IMR-90 (cell line): Measurements from ENCODE around the gene BBS5. TPM values are rescaled to one million over a fixed set of nuclear protein-coding genes. Genes with fewer than 3 reads are reported as not detected.

Source experiments
- ATAC-seq: fragments of 200-7000 bp; cut with Tn5 transposase; 2 replicates; pipeline ENCODE4 v1.9.1; 2020; ENCODE audit warnings: low read depth, mild to moderate bottlenecking, moderate library complexity
- BruUV-seq: library from RNA; stranded (reverse); fragments of 400-500 nt; replicated peaks from 2 replicates; lab custom pipeline; 2021; lab: Mats Ljungman, UMichigan
- CTCF ChIA-PET: fragments of 300-600 bp; formaldehyde crosslinking; extraction: SDS; loops from one replicate; lab custom pipeline; 2021; ENCODE audit warnings: antibody characterized with exemption; lab: Yijun Ruan, JAX
- POLR2A ChIA-PET: fragments of 300-600 bp; sonication (Branson Sonifier 250); formaldehyde crosslinking; loops from one replicate; lab custom pipeline; 2022; ENCODE audit warnings: antibody characterized with exemption; ENCODE audit not compliant: unreplicated experiment; lab: Charles Lee
- DNase-seq: peaks from one replicate; pipeline ENCODE4 v3.0.0; 2013
- H2AFZ ChIP-seq: replicated peaks from 2 replicates; pipeline ENCODE3; 2013; ENCODE audit warnings: low read length, mild to moderate bottlenecking; ENCODE audit not compliant: poor library complexity
- H2AK5ac ChIP-seq: 2 replicates; pipeline ENCODE4 v1.6.1; 2013; ENCODE audit warnings: low read depth, low read length, inconsistent platforms
- H2AK9ac ChIP-seq: replicated peaks from 2 replicates; pipeline ENCODE3; 2013; ENCODE audit warnings: mild to moderate bottlenecking, low read depth, low read length, moderate library complexity; ENCODE audit not compliant: poor library complexity
- H2BK120ac ChIP-seq: 2 replicates; pipeline ENCODE4 v1.6.1; 2013; ENCODE audit warnings: low read depth, low read length, inconsistent platforms
- H2BK15ac ChIP-seq: 3 replicates; pipeline ENCODE4 v1.6.1; 2013; ENCODE audit warnings: low read depth, low read length, inconsistent platforms
- H2BK20ac ChIP-seq: 2 replicates; pipeline ENCODE4 v1.6.1; 2013; ENCODE audit warnings: low read depth, mild to moderate bottlenecking, inconsistent platforms, low read length, moderate library complexity
- H2BK5ac ChIP-seq: 2 replicates; pipeline ENCODE4 v1.6.1; 2013; ENCODE audit warnings: mild to moderate bottlenecking, low read depth, low read length, inconsistent platforms; ENCODE audit not compliant: poor library complexity, severe bottlenecking
- H3K14ac ChIP-seq: replicated peaks from 2 replicates; pipeline ENCODE4 v1.6.1; 2013; ENCODE audit warnings: low read depth, low read length, inconsistent platforms
- H3K18ac ChIP-seq: 2 replicates; pipeline ENCODE4 v1.6.1; 2013; ENCODE audit warnings: low read depth, low read length, control low read depth
- H3K23ac ChIP-seq: 2 replicates; pipeline ENCODE4 v1.6.1; 2013; ENCODE audit warnings: low read depth, low read length, inconsistent platforms
- H3K27ac ChIP-seq: 2 replicates; pipeline ENCODE4 v1.5.1; 2013; ENCODE audit warnings: mild to moderate bottlenecking, control low read depth, low read length; ENCODE audit not compliant: insufficient read depth
- H3K27me3 ChIP-seq: 2 replicates; pipeline ENCODE4 v1.6.1; 2013; ENCODE audit warnings: low read length; ENCODE audit not compliant: control insufficient read depth, insufficient read depth
- H3K36me3 ChIP-seq: 2 replicates; pipeline ENCODE4 v1.6.1; 2013; ENCODE audit warnings: low read length, mixed read lengths; ENCODE audit not compliant: control insufficient read depth, insufficient read depth
- H3K4ac ChIP-seq: 2 replicates; pipeline ENCODE4 v1.6.1; 2013; ENCODE audit warnings: low read depth, low read length, inconsistent platforms
- H3K4me1 ChIP-seq: 2 replicates; pipeline ENCODE4 v1.6.1; 2013; ENCODE audit warnings: low read length, mixed read lengths; ENCODE audit not compliant: control insufficient read depth, insufficient read depth
- H3K4me2 ChIP-seq: 2 replicates; pipeline ENCODE4 v1.6.1; 2013; ENCODE audit warnings: low read depth, mild to moderate bottlenecking, control low read depth, low read length, moderate library complexity
- H3K4me3 ChIP-seq: 2 replicates; pipeline ENCODE4 v1.5.1; 2013; ENCODE audit warnings: low read depth, mild to moderate bottlenecking, control low read depth, low read length, moderate library complexity; ENCODE audit not compliant: insufficient read depth
- H3K56ac ChIP-seq: 2 replicates; pipeline ENCODE4 v1.6.1; 2013; ENCODE audit warnings: low read length, inconsistent platforms; ENCODE audit not compliant: insufficient read depth; ENCODE audit errors: extremely low read depth
- H3K79me1 ChIP-seq, 2 experiments: 2 replicates each; pipeline ENCODE4 v1.6.1; 2013; ENCODE audit warnings: low read length in 2 of 2, inconsistent platforms in 1 of 2, low read depth in 1 of 2
- H3K9ac ChIP-seq: 2 replicates; pipeline ENCODE4 v1.6.1; 2013; ENCODE audit warnings: low read depth, low read length, control low read depth
- H3K9me1 ChIP-seq: 2 replicates; pipeline ENCODE4 v1.6.1; 2013; ENCODE audit warnings: low read length, inconsistent platforms; ENCODE audit not compliant: insufficient read depth
- H3K9me3 ChIP-seq: 2 replicates; pipeline ENCODE4 v1.6.1; 2013; ENCODE audit warnings: low read length; ENCODE audit not compliant: control insufficient read depth, insufficient read depth
- H4K20me1 ChIP-seq: 2 replicates; pipeline ENCODE4 v1.6.1; 2013; ENCODE audit warnings: low read length, inconsistent platforms; ENCODE audit not compliant: insufficient read depth
- H4K5ac ChIP-seq: 2 replicates; pipeline ENCODE4 v1.6.1; 2013; ENCODE audit warnings: mild to moderate bottlenecking, low read depth, low read length, control low read depth
- H4K8ac ChIP-seq, 2 experiments: 2 replicates each; pipeline ENCODE4 v1.6.1; 2013; ENCODE audit warnings: low read depth in 2 of 2, low read length in 2 of 2, control low read depth in 1 of 2, inconsistent platforms in 1 of 2
- H4K91ac ChIP-seq: 2 replicates; pipeline ENCODE4 v1.6.1; 2013; ENCODE audit warnings: low read depth, low read length, inconsistent platforms; ENCODE audit not compliant: insufficient read depth
- BHLHE40 ChIP-seq: fragments of 150-350 bp; IDR thresholded peaks from 2 replicates; pipeline ENCODE4 v1.6.1; 2016; ENCODE audit warnings: mild to moderate bottlenecking, low read depth, low read length
- CEBPB ChIP-seq: IDR thresholded peaks from 2 replicates; pipeline ENCODE4 v1.6.1; 2012; ENCODE audit warnings: low read depth, low read length, improper control_type of control experiment
- CHD1 ChIP-seq: IDR thresholded peaks from 2 replicates; pipeline ENCODE4 v1.6.1; 2012; ENCODE audit warnings: low read depth, low read length, improper control_type of control experiment
- FOS ChIP-seq: fragments of 150-350 bp; IDR thresholded peaks from 2 replicates; pipeline ENCODE4 v1.6.1; 2016; ENCODE audit warnings: low read depth, low read length
- MAFK ChIP-seq: IDR thresholded peaks from 2 replicates; pipeline ENCODE4 v1.6.1; 2012; ENCODE audit warnings: low read depth, low read length, improper control_type of control experiment
- MAZ ChIP-seq: IDR thresholded peaks from 2 replicates; pipeline ENCODE4 v1.6.1; 2012; ENCODE audit warnings: low read depth, mild to moderate bottlenecking, low read length, improper control_type of control experiment, moderate library complexity, borderline replicate concordance
- MXI1 ChIP-seq: IDR thresholded peaks from 2 replicates; pipeline ENCODE4 v1.6.1; 2012; ENCODE audit warnings: low read depth, mild to moderate bottlenecking, low read length, moderate library complexity, borderline replicate concordance
- NFE2L2 ChIP-seq: fragments of 150-350 bp; IDR thresholded peaks from 2 replicates; pipeline ENCODE4 v1.6.1; 2016; ENCODE audit warnings: low read depth, mild to moderate bottlenecking, low read length
- POLR2A ChIP-seq: IDR thresholded peaks from 2 replicates; pipeline ENCODE4 v1.6.1; 2012; ENCODE audit warnings: mild to moderate bottlenecking, low read depth, low read length
- RAD21 ChIP-seq: IDR thresholded peaks from 2 replicates; pipeline ENCODE4 v1.6.1; 2012; ENCODE audit warnings: low read length, improper control_type of control experiment
- RCOR1 ChIP-seq: IDR thresholded peaks from 2 replicates; pipeline ENCODE4 v1.6.1; 2012; ENCODE audit warnings: mild to moderate bottlenecking, low read length, improper control_type of control experiment; ENCODE audit not compliant: insufficient replicate concordance
- RFX5 ChIP-seq: IDR thresholded peaks from 2 replicates; pipeline ENCODE4 v1.8.0; 2012; ENCODE audit warnings: low read depth, mild to moderate bottlenecking, low read length, moderate library complexity
- SMC3 ChIP-seq: fragments of 150-350 bp; IDR thresholded peaks from 2 replicates; pipeline ENCODE4 v1.6.1; 2016; ENCODE audit warnings: low read depth, mild to moderate bottlenecking, antibody characterized with exemption, low read length, moderate library complexity
- USF2 ChIP-seq: fragments of 150-350 bp; IDR thresholded peaks from 2 replicates; pipeline ENCODE4 v1.6.1; 2017; ENCODE audit warnings: mild to moderate bottlenecking, antibody characterized with exemption, low read length, low read depth
- WGBS, 2 experiments: methylation state at CpG; one replicate each; pipeline versions ENCODE4 v1.1.5 to v1.1.7; 2013; ENCODE audit warnings: missing lambda C conversion rate in 2 of 2; ENCODE audit not compliant: insufficient read length in 1 of 2; ENCODE audit errors: extremely low coverage in 2 of 2; 5-methylcytosine and 5-hydroxymethylcytosine counted together
- dilution Hi-C: fragments of 300-500 bp; cut with HindIII; formaldehyde crosslinking; loops from one replicate; pipeline ENCODE4 v1.14.3; 2018; ENCODE audit warnings: low sequenced_read_pairs; ENCODE audit not compliant: unreplicated experiment
- in situ Hi-C: fragments of 300-500 bp; cut with MboI; formaldehyde crosslinking; loops from 3 replicates; pipeline ENCODE4 v1.14.3; 2019; ENCODE audit warnings: low sequenced_read_pairs, inconsistent platforms, mixed read lengths
- intact Hi-C: fragments of 100-400 bp; cut with micrococcal nuclease; formaldehyde crosslinking; loops from 2 replicates; pipeline ENCODE4 v1.10.0; 2022
- polyA plus RNA-seq, 3 experiments: library from polyadenylated mRNA; depleted of rRNA; stranded (reverse); fragments of >200 nt; gene quantifications; 2 replicates each; pipeline ENCODE4 v1.2.3, GENCODE V29; 2012; ENCODE audit warnings: low replicate concordance in 1 of 3
- total RNA-seq: library from RNA; depleted of rRNA; stranded (reverse); fragments of >200 nt; gene quantifications from 2 replicates; pipeline ENCODE4 v1.2.3, GENCODE V29; 2012
- TF ChIP-seq, protein P1 (sequence below): fragments of 150-350 bp; IDR thresholded peaks from 2 replicates; pipeline ENCODE4 v1.6.1; 2016; ENCODE audit warnings: low read depth, mild to moderate bottlenecking, low read length, moderate library complexity, borderline replicate concordance
- TF ChIP-seq, protein P2 (sequence below): conservative IDR thresholded peaks from 2 replicates; pipeline ENCODE4 v1.5.1; 2012; ENCODE audit warnings: mild to moderate bottlenecking, low read depth, low read length, improper control_type of control experiment

Gene BBS5
- total and polyA plus RNA-seq, 2 of the 4 experiments (the other 2 are of a cell fraction) = 1.4 to 4.1 TPM

DNA sequence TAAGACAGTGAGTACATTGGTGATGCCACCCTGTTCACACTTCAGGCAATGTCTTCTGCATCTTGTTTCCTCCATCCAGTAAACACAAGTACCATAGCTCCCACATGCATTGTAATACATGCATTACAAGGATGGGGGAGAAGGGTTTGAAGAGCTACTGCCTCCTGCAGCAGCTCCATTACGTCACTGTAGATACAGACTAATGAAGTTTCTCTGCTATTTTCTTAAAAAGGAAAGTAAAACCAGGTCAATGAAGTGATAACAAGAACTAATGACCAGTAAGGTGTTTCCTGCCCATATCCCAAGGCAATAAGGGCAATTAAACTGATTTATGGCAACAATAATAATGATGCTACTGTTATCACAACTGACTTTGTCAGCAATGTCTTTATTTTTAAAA is 18.2 kb upstream of the BBS5 start:
- Histone ChIP-seq H3K23ac (no peak overlapping the region), H3K14ac (no peak overlapping the region; the same call in 1 of the 2 replicates), H2AK9ac (no peak overlapping the region), H3K56ac (no peak overlapping the region), H3K4me3 (no peak overlapping the region), H3K27ac (no peak overlapping the region), H4K91ac (no peak overlapping the region), H3K9ac (no peak overlapping the region), H2BK20ac (no peak overlapping the region), H4K5ac (no peak overlapping the region), H3K79me1 (no peaks in the 10 kb centered on the region), H2AFZ (no peak overlapping the region), H2BK120ac (no peak overlapping the region), H2AK5ac (no peak overlapping the region), H3K9me1 (peaks cover 4% of the 10 kb centered on the region; the same call in 1 of the 2 replicates), H4K8ac (0 out of 4 replicates have a peak overlapping the region, but pooled peaks of 1 of the 2 experiments have one; percentile 10), H2BK5ac (no peak overlapping the region), H3K4me2 (no peak overlapping the region), H3K36me3 (no peaks in the 10 kb centered on the region), H3K9me3 (no peaks in the 10 kb centered on the region), H3K18ac (no peak overlapping the region), H3K4me1 (peaks cover 10% of the 10 kb centered on the region), H3K4ac (no peak overlapping the region), H3K27me3 (no peaks in the 10 kb centered on the region), H2BK15ac (no peak overlapping the region), H4K20me1 (no peaks in the 10 kb centered on the region)
- in situ Hi-C loops = no loop called here
- dilution Hi-C loops = no loop called here
- intact Hi-C loops = no loop called here
- ChIA-PET POLR2A (interaction anchor here (0.6 kb wide), 1 partner anchor 1310 kb away, joined by 4 read pairs; no protein-coding TSS in a partner anchor), CTCF (interaction anchor here (1.4 kb wide), 1 partner anchor 9 kb away, joined by 4 read pairs; no protein-coding TSS in a partner anchor)
- no peak for TF ChIP-seq FOS
- TF ChIP-seq, protein P1, sequence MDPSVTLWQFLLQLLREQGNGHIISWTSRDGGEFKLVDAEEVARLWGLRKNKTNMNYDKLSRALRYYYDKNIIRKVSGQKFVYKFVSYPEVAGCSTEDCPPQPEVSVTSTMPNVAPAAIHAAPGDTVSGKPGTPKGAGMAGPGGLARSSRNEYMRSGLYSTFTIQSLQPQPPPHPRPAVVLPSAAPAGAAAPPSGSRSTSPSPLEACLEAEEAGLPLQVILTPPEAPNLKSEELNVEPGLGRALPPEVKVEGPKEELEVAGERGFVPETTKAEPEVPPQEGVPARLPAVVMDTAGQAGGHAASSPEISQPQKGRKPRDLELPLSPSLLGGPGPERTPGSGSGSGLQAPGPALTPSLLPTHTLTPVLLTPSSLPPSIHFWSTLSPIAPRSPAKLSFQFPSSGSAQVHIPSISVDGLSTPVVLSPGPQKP = no peak
- TF ChIP-seq MXI1 = no peak
- TF ChIP-seq POLR2A = no peak
- no peak for TF ChIP-seq SMC3
- no peak for TF ChIP-seq NFE2L2
- TF ChIP-seq BHLHE40 = no peak
- TF ChIP-seq MAZ = no peak
- no peak for TF ChIP-seq RCOR1
- TF ChIP-seq, protein P2, sequence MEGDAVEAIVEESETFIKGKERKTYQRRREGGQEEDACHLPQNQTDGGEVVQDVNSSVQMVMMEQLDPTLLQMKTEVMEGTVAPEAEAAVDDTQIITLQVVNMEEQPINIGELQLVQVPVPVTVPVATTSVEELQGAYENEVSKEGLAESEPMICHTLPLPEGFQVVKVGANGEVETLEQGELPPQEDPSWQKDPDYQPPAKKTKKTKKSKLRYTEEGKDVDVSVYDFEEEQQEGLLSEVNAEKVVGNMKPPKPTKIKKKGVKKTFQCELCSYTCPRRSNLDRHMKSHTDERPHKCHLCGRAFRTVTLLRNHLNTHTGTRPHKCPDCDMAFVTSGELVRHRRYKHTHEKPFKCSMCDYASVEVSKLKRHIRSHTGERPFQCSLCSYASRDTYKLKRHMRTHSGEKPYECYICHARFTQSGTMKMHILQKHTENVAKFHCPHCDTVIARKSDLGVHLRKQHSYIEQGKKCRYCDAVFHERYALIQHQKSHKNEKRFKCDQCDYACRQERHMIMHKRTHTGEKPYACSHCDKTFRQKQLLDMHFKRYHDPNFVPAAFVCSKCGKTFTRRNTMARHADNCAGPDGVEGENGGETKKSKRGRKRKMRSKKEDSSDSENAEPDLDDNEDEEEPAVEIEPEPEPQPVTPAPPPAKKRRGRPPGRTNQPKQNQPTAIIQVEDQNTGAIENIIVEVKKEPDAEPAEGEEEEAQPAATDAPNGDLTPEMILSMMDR = no peak
- no peak for TF ChIP-seq USF2
- TF ChIP-seq RAD21 = no peak
- TF ChIP-seq RFX5 = no peak
- TF ChIP-seq CEBPB = no peak
- no peak for TF ChIP-seq CHD1
- no peak for TF ChIP-seq MAFK
- no peak for ATAC-seq
- DNase-seq = no peak
- WGBS, 2 experiments = no CpG with 5 or more reads among the region's 1 CpG
- BruUV-seq = no TSS peak
